Activated CD4-positive, alpha-beta memory T cell treated with anti-CD3 and anti-CD28 coated beads, Interleukin-2, amount 10 ng/mL, durations not matched to agents 7 days and 5 days (primary cell): Measurements from ENCODE around the gene DROSHA. TPM values are rescaled to one million over a fixed set of nuclear protein-coding genes. Genes with fewer than 3 reads are reported as not detected.

Source experiments
- CTCF ChIA-PET: fragments of 350-600 bp; sonication (Branson Sonifier 250); formaldehyde crosslinking; loops from one replicate; lab custom pipeline; 2021; ENCODE audit warnings: antibody characterized with exemption, inconsistent platforms; lab: Charles Lee
- POLR2A ChIA-PET: fragments of 350-600 bp; sonication (Branson Sonifier 250); formaldehyde crosslinking; loops from one replicate; lab custom pipeline; 2021; ENCODE audit warnings: antibody characterized with exemption; lab: Charles Lee
- DNase-seq: peaks from one replicate; pipeline ENCODE4 v3.0.0-alpha.2; 2020
- H3K27ac Mint-ChIP-seq: one replicate; pipeline ENCODE4 v1.8.0; 2021; ENCODE audit warnings: mild to moderate bottlenecking, mixed read lengths
- H3K27me3 Mint-ChIP-seq: one replicate; pipeline ENCODE4 v1.8.0; 2021; ENCODE audit warnings: mixed read lengths
- H3K36me3 Mint-ChIP-seq: one replicate; pipeline ENCODE4 v1.8.0; 2021; ENCODE audit warnings: low read depth, mixed read lengths
- H3K4me1 Mint-ChIP-seq: one replicate; pipeline ENCODE4 v1.8.0; 2021; ENCODE audit warnings: mixed read lengths
- H3K4me3 Mint-ChIP-seq: one replicate; pipeline ENCODE4 v1.8.0; 2021; ENCODE audit warnings: mild to moderate bottlenecking, mixed read lengths
- H3K9me3 Mint-ChIP-seq: one replicate; pipeline ENCODE4 v1.8.0; 2021; ENCODE audit warnings: mixed read lengths
- total RNA-seq, 2 experiments: library from RNA; stranded (reverse); gene quantifications; one replicate each; pipeline ENCODE4 v1.2.3, GENCODE V29; 2021

The DROSHA gene
- total RNA-seq, 2 experiments from 2014 or later, result 55.4 to 61.0 TPM

DNA sequence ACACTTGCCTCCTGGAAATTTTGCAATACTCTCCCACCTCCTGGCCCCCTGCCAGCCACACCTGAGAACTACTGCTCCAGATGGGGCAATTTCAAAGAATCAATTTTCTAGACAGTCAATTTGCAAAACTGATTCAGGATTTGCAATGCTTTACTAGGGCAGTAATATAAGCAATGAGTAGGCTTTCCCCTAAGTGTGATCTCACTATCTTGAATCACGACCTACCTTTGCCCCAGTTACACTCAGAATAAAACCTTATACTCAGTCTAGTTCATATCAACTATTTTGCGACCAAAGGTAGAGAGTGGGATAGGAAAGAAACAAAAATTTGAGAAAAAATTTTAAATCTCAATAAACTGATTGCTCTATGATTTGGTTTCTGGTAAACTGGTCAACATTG lies 54.4 kb downstream of the DROSHA start:
- Mint-ChIP-seq H3K4me1 (no peaks in the 10 kb centered on the region), H3K4me3 (no peak overlapping the region), H3K36me3 (peaks cover 39% of the 10 kb centered on the region), H3K27me3 (no peaks in the 10 kb centered on the region), H3K9me3 (no peaks in the 10 kb centered on the region), H3K27ac (no peak overlapping the region)
- POLR2A ChIA-PET, result no interaction called here
- CTCF ChIA-PET, result no interaction called here
- no peak for DNase-seq

DNA sequence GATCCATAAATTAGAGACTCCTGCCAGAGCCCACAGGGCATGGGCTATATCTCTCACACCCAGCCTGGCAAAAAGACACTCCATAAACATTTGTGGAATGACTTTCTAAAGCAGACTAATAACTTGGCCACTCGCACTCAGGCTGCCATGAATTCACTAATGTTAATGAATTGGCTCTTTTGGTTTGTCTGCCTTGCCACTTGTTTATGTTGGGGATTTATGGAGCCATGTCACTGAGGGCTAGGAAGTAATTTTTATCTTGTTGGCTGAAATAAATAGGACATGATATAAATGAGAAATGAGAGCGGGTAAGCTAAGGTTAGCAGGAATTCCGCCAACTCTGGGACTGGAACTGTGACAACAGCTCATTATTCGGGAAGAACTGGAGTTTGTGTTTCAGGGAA lies 55.2 kb downstream of the DROSHA start:
- H3K27ac Mint-ChIP-seq, result no peak overlapping the region
- ChIA-PET POLR2A (no interaction called here), CTCF (no interaction called here)
- H3K9me3 Mint-ChIP-seq, result no peaks in the 10 kb centered on the region
- no peaks in the 10 kb centered on the region for H3K27me3 Mint-ChIP-seq
- DNase-seq, result no peak
- peaks cover 36% of the 10 kb centered on the region for H3K36me3 Mint-ChIP-seq
- no peak overlapping the region for H3K4me3 Mint-ChIP-seq
- H3K4me1 Mint-ChIP-seq, result no peaks in the 10 kb centered on the region

DNA sequence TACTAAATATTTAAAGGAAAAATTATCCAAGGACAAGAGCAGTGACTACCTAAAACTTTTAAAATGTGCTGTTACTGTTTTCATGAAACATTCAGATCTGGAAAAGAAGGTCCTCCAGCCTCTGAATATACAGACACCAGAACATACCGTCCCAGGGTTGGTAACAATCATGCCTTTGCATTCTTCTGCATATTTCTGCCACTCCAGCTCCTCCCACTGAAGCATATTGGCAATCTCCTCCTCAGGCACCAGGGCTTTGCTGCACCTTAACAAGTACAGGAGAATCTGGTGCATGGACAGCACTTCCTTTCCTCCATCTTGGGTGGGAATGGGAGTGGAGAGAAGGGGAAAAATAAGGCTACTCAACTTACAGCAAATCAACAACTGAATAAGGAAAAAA lies 60.0 kb downstream of the DROSHA start:
- H3K27me3 Mint-ChIP-seq, result no peaks in the 10 kb centered on the region
- ChIA-PET CTCF (no interaction called here), POLR2A (no interaction called here)
- no peak for DNase-seq
- H3K4me1 Mint-ChIP-seq, result no peaks in the 10 kb centered on the region
- no peak overlapping the region for H3K27ac Mint-ChIP-seq
- no peak overlapping the region for H3K4me3 Mint-ChIP-seq
- no peaks in the 10 kb centered on the region for H3K9me3 Mint-ChIP-seq
- H3K36me3 Mint-ChIP-seq, result peaks cover 52% of the 10 kb centered on the region

- DNase-seq, result no peak
- no peaks in the 10 kb centered on the region for H3K9me3 Mint-ChIP-seq
- H3K4me1 Mint-ChIP-seq, result no peaks in the 10 kb centered on the region
- ChIA-PET CTCF (no interaction called here), POLR2A (no interaction called here)
- no peaks in the 10 kb centered on the region for H3K27me3 Mint-ChIP-seq
- H3K27ac Mint-ChIP-seq, result no peak overlapping the region
- no peak overlapping the region for H3K4me3 Mint-ChIP-seq
- H3K36me3 Mint-ChIP-seq, result peaks cover 57% of the 10 kb centered on the region
These were observed 60.9 kb downstream of the DROSHA start for GRCh38 chr5:31471040-31471439.

GRCh38 chr5:31470608-31471007 lies 61.3 kb downstream of the DROSHA start:
- peaks cover 60% of the 10 kb centered on the region for H3K36me3 Mint-ChIP-seq
- no peaks in the 10 kb centered on the region for H3K4me1 Mint-ChIP-seq

DNA sequence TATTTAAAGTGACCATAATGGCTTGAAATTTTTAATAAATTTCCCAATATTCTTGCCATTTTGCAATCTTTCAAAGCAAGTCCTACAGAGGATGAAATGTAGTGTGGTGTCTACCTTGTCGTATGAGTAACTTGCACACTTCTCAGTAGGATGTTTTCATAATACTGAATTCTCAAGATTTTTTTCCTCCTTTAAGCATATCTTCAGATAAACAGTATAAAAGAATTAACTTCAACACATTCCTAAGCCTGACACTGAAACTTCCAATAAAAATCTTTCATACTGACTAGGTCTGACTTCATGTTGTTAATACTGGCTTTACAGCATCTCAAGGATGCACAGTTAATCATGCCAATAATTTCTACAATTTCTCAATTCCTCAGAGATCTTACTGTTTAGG lies 62.0 kb downstream of the DROSHA start:
- ChIA-PET CTCF (no interaction called here), POLR2A (no interaction called here)
- no peak overlapping the region for H3K27ac Mint-ChIP-seq
- peaks cover 62% of the 10 kb centered on the region for H3K36me3 Mint-ChIP-seq
- H3K27me3 Mint-ChIP-seq, result no peaks in the 10 kb centered on the region
- H3K9me3 Mint-ChIP-seq, result no peaks in the 10 kb centered on the region
- DNase-seq, result no peak
- H3K4me3 Mint-ChIP-seq, result no peak overlapping the region
- H3K4me1 Mint-ChIP-seq, result no peaks in the 10 kb centered on the region

More at GRCh38 chr5:31470608-31471007, 61.3 kb downstream of the DROSHA start:
- CTCF ChIA-PET, result no interaction called here
- Mint-ChIP-seq H3K27me3 (no peaks in the 10 kb centered on the region), H3K9me3 (no peaks in the 10 kb centered on the region), H3K27ac (no peak overlapping the region), H3K4me3 (no peak overlapping the region)
- DNase-seq, result no peak
- POLR2A ChIA-PET, result no interaction called here

GRCh38 chr5:31469466-31469865 lies 62.4 kb downstream of the DROSHA start:
- H3K27ac Mint-ChIP-seq, result no peak overlapping the region
- CTCF ChIA-PET, result no interaction called here

GRCh38 chr5:31465291-31465690 lies 66.6 kb downstream of the DROSHA start:
- POLR2A ChIA-PET, result no interaction called here
- H3K4me3 Mint-ChIP-seq, result no peak overlapping the region
- no peaks in the 10 kb centered on the region for H3K27me3 Mint-ChIP-seq
- H3K27ac Mint-ChIP-seq, result no peak overlapping the region
- H3K9me3 Mint-ChIP-seq, result peaks cover 22% of the 10 kb centered on the region
- H3K36me3 Mint-ChIP-seq, result peaks cover 88% of the 10 kb centered on the region
- CTCF ChIA-PET, result interaction anchor here (0.6 kb wide), 1 partner anchor 65 kb away, joined by 3 read pairs; no protein-coding TSS in a partner anchor
- DNase-seq, result no peak
- H3K4me1 Mint-ChIP-seq, result no peaks in the 10 kb centered on the region

More at GRCh38 chr5:31469466-31469865, 62.4 kb downstream of the DROSHA start:
- POLR2A ChIA-PET, result no interaction called here
- Mint-ChIP-seq H3K4me1 (no peaks in the 10 kb centered on the region), H3K27me3 (no peaks in the 10 kb centered on the region), H3K36me3 (peaks cover 66% of the 10 kb centered on the region), H3K4me3 (no peak overlapping the region), H3K9me3 (no peaks in the 10 kb centered on the region)
- DNase-seq, result no peak

GRCh38 chr5:31464081-31464480 lies 67.8 kb downstream of the DROSHA start:
- no peaks in the 10 kb centered on the region for H3K27me3 Mint-ChIP-seq
- peaks cover 92% of the 10 kb centered on the region for H3K36me3 Mint-ChIP-seq
- no peak overlapping the region for H3K4me3 Mint-ChIP-seq
- ChIA-PET CTCF (no interaction called here), POLR2A (no interaction called here)
- H3K4me1 Mint-ChIP-seq, result no peaks in the 10 kb centered on the region
- no peak for DNase-seq
- H3K27ac Mint-ChIP-seq, result no peak overlapping the region
- H3K9me3 Mint-ChIP-seq, result peaks cover 28% of the 10 kb centered on the region

GRCh38 chr5:31463351-31463750 lies 68.5 kb downstream of the DROSHA start:
- ChIA-PET CTCF (no interaction called here), POLR2A (no interaction called here)
- Mint-ChIP-seq H3K27ac (no peak overlapping the region), H3K27me3 (no peaks in the 10 kb centered on the region), H3K36me3 (peaks cover 92% of the 10 kb centered on the region), H3K4me1 (no peaks in the 10 kb centered on the region), H3K4me3 (no peak overlapping the region), H3K9me3 (peaks cover 28% of the 10 kb centered on the region)
- DNase-seq, result no peak

DNA sequence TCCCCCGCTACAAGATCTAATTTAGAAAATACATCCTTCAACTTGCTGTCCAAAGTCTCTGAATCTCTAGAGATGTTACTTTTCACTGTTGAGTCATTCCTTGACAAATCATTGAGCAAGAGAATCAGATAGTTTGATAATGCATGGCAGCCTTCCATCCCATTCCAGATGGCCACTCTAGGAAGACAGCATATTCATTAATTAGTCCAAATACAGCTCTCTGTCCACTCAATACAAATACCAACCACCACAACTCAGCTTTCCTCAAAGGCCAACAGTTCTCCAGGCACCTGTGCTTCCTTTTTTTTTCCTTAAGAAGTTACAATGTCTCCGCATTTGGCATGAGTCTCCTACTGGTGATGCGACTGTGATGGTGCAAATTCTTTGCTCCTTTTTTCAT lies 72.3 kb downstream of the DROSHA start:
- ChIA-PET POLR2A (no interaction called here), CTCF (no interaction called here)
- Mint-ChIP-seq H3K9me3 (peaks cover 46% of the 10 kb centered on the region), H3K27me3 (no peaks in the 10 kb centered on the region), H3K27ac (no peak overlapping the region), H3K4me3 (no peak overlapping the region), H3K36me3 (peaks cover 85% of the 10 kb centered on the region), H3K4me1 (no peaks in the 10 kb centered on the region)
- no peak for DNase-seq

DNA sequence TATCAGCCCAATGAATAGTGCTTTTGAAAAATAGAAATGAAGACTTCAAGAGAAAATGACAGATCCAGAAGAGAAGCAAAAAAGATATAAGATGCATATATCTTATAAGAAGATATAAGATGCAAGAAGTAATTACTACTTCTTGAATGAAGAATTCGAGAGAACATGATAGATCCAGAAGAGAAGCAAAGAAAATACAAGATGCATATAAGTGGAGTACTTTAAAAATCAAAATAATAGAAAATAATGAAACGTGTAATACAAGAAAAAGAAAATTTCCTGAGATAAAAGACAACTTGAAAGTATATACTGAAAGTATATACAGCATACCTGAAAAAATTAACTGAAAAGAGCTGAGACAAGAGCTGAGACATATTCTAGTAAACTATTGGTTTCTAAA lies 76.7 kb downstream of the DROSHA start:
- Mint-ChIP-seq H3K36me3 (peaks cover 67% of the 10 kb centered on the region), H3K27ac (no peak overlapping the region), H3K9me3 (peaks cover 24% of the 10 kb centered on the region), H3K4me3 (no peak overlapping the region), H3K27me3 (no peaks in the 10 kb centered on the region), H3K4me1 (no peaks in the 10 kb centered on the region)
- ChIA-PET CTCF (no interaction called here), POLR2A (interaction anchor here (0.7 kb wide), 1 partner anchor 1310 kb away, joined by 4 read pairs; no protein-coding TSS in a partner anchor)
- DNase-seq, result no peak

DNA sequence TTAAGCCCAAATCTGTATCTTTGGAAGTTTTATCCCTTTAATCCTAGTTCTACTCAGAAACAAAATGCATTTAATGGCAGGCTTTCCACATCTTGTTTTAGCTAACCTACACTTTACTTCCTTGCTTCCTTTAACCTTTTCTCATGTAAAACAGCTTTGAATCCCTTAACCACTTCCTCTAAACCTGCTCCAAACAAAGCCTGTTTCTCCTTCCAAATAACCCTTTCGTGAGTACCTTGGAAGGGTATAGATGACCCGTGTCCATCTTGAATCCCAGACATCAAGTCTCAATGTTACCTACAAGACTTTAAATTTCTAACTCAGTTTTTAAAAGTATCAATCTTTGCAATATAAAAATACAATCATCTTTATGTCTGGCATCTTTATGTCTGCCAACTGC lies 78.4 kb downstream of the DROSHA start:
- H3K4me1 Mint-ChIP-seq, result no peaks in the 10 kb centered on the region
- no peaks in the 10 kb centered on the region for H3K27me3 Mint-ChIP-seq
- ChIA-PET POLR2A (no interaction called here), CTCF (no interaction called here)
- peaks cover 18% of the 10 kb centered on the region for H3K9me3 Mint-ChIP-seq
- DNase-seq, result no peak
- H3K4me3 Mint-ChIP-seq, result no peak overlapping the region
- no peak overlapping the region for H3K27ac Mint-ChIP-seq
- H3K36me3 Mint-ChIP-seq, result peaks cover 70% of the 10 kb centered on the region

DNA sequence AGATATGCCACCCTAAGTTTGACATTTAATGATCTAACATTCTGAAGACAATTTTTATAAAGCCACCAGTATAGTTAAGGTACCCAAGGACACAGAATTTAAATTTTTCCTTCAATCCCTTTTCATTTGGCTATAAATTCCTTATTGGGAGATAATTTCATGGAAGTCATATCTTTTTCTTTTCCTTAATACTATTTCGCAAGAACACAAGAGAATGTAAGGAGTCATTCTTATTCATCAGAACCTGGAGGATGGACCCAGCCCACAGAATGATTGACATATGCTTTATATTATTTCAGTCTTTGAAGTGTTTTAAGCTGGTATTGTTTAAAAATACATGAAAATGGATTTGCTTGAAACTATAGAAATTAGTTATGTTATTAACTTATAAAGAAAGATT lies 79.6 kb downstream of the DROSHA start:
- Mint-ChIP-seq H3K9me3 (peaks cover 15% of the 10 kb centered on the region), H3K27ac (no peak overlapping the region), H3K4me3 (no peak overlapping the region), H3K36me3 (peaks cover 70% of the 10 kb centered on the region), H3K4me1 (no peaks in the 10 kb centered on the region), H3K27me3 (no peaks in the 10 kb centered on the region)
- ChIA-PET POLR2A (no interaction called here), CTCF (no interaction called here)
- DNase-seq, result no peak
